ACHN (cell line): Measurements from ENCODE around the gene HAUS8.
"Not testable (repeated sequence)": the region's sequence is repeated elsewhere in the genome, so short reads cannot be mapped to it uniquely, and the experiment has no call there.

Source experiments
- DNase-seq: peaks from one replicate; pipeline ENCODE4 v3.0.0-alpha.2; 2015
- in situ Hi-C: cut with HindIII; loops from 2 replicates; pipeline ENCODE4 v1.10.0; 2017; ENCODE audit warnings: low sequenced_read_pairs, low pct_ligation_motif_present, low pct_unique_long_range_greater_than_20kb

The HAUS8 gene

DNA sequence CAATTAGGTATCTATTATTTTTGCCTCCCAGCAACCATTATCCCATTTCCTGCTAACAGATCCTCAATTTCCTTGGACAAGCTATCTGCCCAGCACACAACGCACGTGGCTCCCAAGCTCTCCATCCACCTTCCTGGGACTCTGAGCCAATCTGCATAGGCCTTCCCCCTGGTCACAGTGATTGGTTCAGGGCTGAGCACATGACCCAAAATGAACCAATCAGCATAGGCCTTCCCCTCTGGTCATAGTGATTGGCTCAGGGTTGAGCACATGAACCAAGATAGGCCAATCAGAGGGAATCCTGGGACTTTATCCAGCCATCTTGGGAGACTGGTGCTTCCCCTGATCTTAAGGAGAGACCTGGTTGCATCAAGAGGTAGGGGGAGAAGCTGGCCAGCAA, 54.4 kb downstream of the HAUS8 start:
- DNase-seq, result no peak
- in situ Hi-C loops, result no loop called here

DNA sequence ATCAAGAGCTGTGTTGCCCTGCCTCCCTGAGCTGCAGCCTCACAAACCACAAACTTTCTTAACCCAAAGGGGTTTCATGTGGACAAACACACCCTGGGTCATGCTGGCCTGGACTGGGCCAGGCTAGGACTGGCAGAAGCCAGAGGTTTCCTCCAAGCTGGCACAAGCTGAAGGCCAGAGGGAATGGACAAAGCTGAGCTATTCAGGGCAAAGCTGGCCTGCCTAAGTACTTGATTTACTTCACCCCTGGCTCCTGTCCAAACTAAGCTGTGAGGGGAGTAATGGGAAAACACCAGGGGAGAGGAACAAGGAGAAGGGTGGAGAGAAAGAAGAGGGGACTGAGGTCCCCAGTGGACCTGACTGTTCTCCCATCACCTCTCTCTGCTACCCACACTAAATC, 54.9 kb downstream of the HAUS8 start:
- in situ Hi-C loops, result no loop called here

DNA sequence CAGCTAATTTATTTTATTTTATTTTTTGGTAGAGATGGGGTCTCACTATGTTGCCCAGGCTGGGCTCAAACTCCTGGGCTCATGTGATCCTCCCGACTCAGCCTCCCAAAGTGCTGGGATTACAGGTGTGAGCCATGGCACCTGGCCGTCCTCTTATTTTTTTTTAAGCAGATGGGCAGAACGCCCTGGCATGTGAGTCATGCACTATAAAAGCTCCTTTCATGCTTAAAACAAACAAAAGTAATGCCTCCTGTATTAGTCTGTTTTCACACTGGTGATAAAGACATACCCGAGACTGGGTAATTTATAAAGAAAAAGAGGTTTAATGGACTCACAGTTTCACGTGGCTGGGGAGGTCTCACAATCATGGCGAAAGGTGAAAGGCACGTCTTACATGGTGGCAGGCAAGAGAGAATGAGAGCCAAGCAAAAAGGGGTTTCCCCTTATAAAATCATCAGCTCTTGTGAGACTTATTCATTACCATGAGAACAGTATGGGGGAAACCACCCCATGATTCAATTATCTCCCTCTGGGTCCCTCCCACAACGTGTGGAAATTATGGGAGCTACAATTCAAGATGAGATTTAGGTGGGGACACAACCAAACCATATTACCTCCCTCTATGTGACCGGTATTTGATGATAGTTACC, 60.9 kb downstream of the HAUS8 start:
- in situ Hi-C loops, DNase-seq: not testable (repeated sequence)

More for the DNA sequence above, 54.9 kb downstream of the HAUS8 start:
- no peak for DNase-seq

DNA sequence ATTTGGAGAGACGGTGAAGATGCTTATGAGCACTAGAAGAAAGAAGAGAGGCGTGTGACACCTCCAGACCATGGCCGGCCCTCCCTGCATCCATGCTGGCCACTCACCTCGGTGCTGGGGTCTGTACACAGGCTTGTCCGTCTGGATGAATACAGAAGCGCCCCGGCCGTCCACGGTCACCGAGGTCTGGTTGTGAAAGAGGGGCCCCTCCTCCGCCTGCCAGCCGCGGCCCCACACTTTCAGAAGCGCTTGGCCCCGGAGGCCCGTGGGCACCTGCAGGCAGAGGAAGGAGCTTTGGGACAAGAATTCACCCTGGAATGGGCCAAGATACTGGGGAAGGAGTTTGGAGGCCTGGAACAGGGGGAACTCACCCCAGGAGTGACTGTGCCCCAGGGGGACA, 63.8 kb downstream of the HAUS8 start:
- in situ Hi-C loops, result no loop called here
- no peak for DNase-seq

- in situ Hi-C loops, result no loop called here
- DNase-seq, result no peak
These were observed 68.7 kb downstream of the HAUS8 start for GRCh38 chr19:17006579-17006978.

DNA sequence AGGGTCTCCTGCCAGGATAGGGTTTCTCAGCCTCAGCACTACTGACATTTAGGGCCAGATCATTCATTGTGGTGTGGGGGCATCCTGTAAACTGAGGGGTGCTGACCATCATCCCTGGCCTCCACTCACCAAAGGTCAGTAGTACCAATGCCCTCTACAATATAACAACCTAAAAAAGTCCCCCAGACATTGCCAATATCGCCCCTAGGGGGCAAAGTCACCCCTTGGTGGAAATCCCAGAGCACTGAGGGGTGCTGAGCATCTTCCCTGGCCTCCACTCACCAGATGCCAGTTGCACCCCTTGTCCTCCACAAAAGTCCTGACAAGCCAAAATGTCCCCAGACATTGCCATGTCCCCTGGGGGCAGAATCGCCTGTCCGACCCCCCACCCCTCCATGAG, 70.3 kb downstream of the HAUS8 start:
- in situ Hi-C loops, result no loop called here
- DNase-seq, result no peak

DNA sequence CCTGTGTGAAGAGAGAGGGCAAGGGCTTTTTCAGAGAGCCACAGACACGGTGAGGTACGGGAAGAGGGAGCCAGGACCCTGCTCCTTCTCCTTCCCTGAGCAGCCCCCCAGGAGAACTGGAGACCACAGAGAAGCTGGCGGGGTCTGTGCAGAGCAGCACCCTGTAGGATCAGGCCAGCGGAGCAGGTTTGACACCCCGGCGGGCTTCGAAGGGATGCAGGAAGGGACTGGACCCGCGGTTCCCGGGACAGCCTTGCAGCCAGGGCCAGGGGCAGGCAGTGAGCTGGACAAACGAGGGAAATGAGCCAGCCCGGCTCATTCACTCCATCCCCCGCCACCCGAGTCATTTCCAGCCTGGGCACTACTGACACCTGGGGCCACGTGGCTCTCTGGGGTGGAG, 70.9 kb downstream of the HAUS8 start:
- in situ Hi-C loops, result no loop called here
- no peak for DNase-seq

DNA sequence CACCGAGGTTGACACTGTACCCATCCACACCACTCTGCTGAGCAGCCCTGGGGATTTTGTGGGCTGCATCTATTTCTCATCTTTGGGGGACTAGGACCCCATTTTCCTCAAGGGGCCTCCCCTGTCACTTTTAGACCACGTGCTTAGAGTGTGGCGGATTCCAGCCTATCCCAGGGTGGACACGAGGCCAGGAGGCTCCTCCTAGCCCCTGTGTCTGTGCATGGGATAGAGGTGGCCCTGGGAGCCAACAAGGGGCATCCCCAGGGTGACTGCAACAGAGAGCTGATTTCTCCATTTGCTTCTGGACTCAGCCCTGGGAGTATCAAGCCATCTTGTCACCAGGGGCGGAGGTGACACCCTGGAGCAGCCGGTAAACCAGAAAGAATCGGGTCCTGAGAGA, 72.8 kb downstream of the HAUS8 start:
- DNase-seq, result no peak
- in situ Hi-C loops, result no loop called here

- in situ Hi-C loops, result no loop called here
- no peak for DNase-seq
These were observed 73.6 kb downstream of the HAUS8 start for GRCh38 chr19:17001603-17002183.
